ENCODE measurements around the gene HS3ST2. TPM values are rescaled to one million over a fixed set of nuclear protein-coding genes. Genes with fewer than 3 reads are reported as not detected.

HS3ST2 gene
- total RNA-seq, 4 donors from 2014 or later = 0.71 to 2.2 (median 1.5) TPM

- no peak for TF ChIP-seq POLR2A (IDR thresholded peaks at IDR 0.05; ENCODE audit: low read depth)
- H3K27ac ChIP-seq (replicated peaks in 1 of 4) = no peak overlapping the region
- peaks cover 0 to 5% (median 0%) of the 10 kb centered on the region in 4 donors for H3K27me3 ChIP-seq
- H3K4me3 ChIP-seq = no peak overlapping the region
- no peak for DNase-seq (ENCODE audit: extremely low spot score)
- H3K9me3 ChIP-seq = no peaks in the 10 kb centered on the region
- H3K4me1 ChIP-seq = no peaks in the 10 kb centered on the region
- no peaks in the 10 kb centered on the region for H3K36me3 ChIP-seq
- intact Hi-C loops (cut with DNase I) = no loop called here
- 95% methylated on average over 2 of the region's 2 CpGs for whole genome bisulfite sequencing
Observed at GRCh38 chr16:22941970-22942501, 128.1 kb downstream of the HS3ST2 start.

- H3K36me3 ChIP-seq = no peaks in the 10 kb centered on the region
- 58% methylated on average over 1 of the region's 1 CpG for WGBS
- TF ChIP-seq POLR2A (IDR thresholded peaks at IDR 0.05; ENCODE audit: low read depth) (no peak), EP300 (IDR thresholded peaks at IDR 0.05) (no peak), CTCF (IDR thresholded peaks at IDR 0.05) (no peak), POLR2AphosphoS5 (IDR thresholded peaks at IDR 0.05) (no peak)
- H3K27ac ChIP-seq (replicated peaks in 1 of 4) = no peak overlapping the region
- peaks cover 0 to 1% (median under 1%) of the 10 kb centered on the region in 4 donors for H3K4me1 ChIP-seq
- H3K4me3 ChIP-seq = no peak overlapping the region
- no peaks in the 10 kb centered on the region for H3K9me3 ChIP-seq
- peaks cover 0 to 8% (median 0%) of the 10 kb centered on the region in 4 donors for H3K27me3 ChIP-seq
- intact Hi-C loops (cut with DNase I) = no loop called here
- DNase-seq (ENCODE audit: extremely low spot score) = no peak
Observed at GRCh38 chr16:22942811-22943210, 128.8 kb downstream of the HS3ST2 start.

GRCh38 chr16:22945361-22945760 lies 131.4 kb downstream of the HS3ST2 start:
- intact Hi-C loops (cut with DNase I) = no loop called here
- Histone ChIP-seq H3K4me3 (no peak overlapping the region), H3K9me3 (no peaks in the 10 kb centered on the region), H3K27me3 (peaks cover 0 to 34% (median 0%) of the 10 kb centered on the region in 4 donors), H3K27ac (replicated peaks in 1 of 4) (no peak overlapping the region), H3K36me3 (no peaks in the 10 kb centered on the region), H3K4me1 (peaks cover 8 to 15% (median 11%) of the 10 kb centered on the region in 4 donors)
- TF ChIP-seq CTCF (IDR thresholded peaks at IDR 0.05) (no peak), EP300 (IDR thresholded peaks at IDR 0.05) (no peak), POLR2AphosphoS5 (IDR thresholded peaks at IDR 0.05) (no peak), POLR2A (IDR thresholded peaks at IDR 0.05; ENCODE audit: low read depth) (no peak)
- DNase-seq (ENCODE audit: extremely low spot score) = no peak
- 13% methylated on average over 1 of the region's 1 CpG for WGBS

- DNase-seq (ENCODE audit: extremely low spot score) = no peak
- Histone ChIP-seq H3K36me3 (no peaks in the 10 kb centered on the region), H3K27me3 (peaks cover 0 to 45% (median 0%) of the 10 kb centered on the region in 4 donors), H3K9me3 (no peaks in the 10 kb centered on the region), H3K4me3 (no peak overlapping the region), H3K4me1 (peaks cover 8 to 15% (median 11%) of the 10 kb centered on the region in 4 donors), H3K27ac (replicated peaks in 1 of 4) (no peak overlapping the region)
- intact Hi-C loops (cut with DNase I) = no loop called here
- TF ChIP-seq CTCF (IDR thresholded peaks at IDR 0.05) (no peak), POLR2AphosphoS5 (IDR thresholded peaks at IDR 0.05) (no peak), EP300 (IDR thresholded peaks at IDR 0.05) (no peak), POLR2A (IDR thresholded peaks at IDR 0.05; ENCODE audit: low read depth) (no peak)
- 67% methylated on average over 2 of the region's 2 CpGs for WGBS
Observed at GRCh38 chr16:22946433-22946832, 132.5 kb downstream of the HS3ST2 start.

GRCh38 chr16:22948058-22948602 lies 134.2 kb downstream of the HS3ST2 start:
- Histone ChIP-seq H3K27ac (replicated peaks in 1 of 4) (no peak overlapping the region), H3K4me1 (peaks cover 8 to 15% (median 11%) of the 10 kb centered on the region in 4 donors), H3K36me3 (no peaks in the 10 kb centered on the region), H3K9me3 (no peaks in the 10 kb centered on the region), H3K4me3 (peak overlapping the region; percentile 28 to 39 (median 33)), H3K27me3 (peaks cover 0 to 43% (median 0%) of the 10 kb centered on the region in 4 donors)
- intact Hi-C loops (cut with DNase I) = no loop called here
- 15% methylated on average over 9 of the region's 33 CpGs for WGBS
- TF ChIP-seq POLR2A (IDR thresholded peaks at IDR 0.05; ENCODE audit: low read depth) (no peak), EP300 (IDR thresholded peaks at IDR 0.05) (no peak), CTCF (IDR thresholded peaks at IDR 0.05) (no peak), POLR2AphosphoS5 (IDR thresholded peaks at IDR 0.05) (no peak)
- DNase-seq (ENCODE audit: extremely low spot score) = no peak

Measured in esophagus muscularis mucosa (tissue), 4 donors.